HepG2 (cell line): ENCODE measurements around the gene CCDC88A. TPM values are rescaled to one million over a fixed set of nuclear protein-coding genes. Genes with fewer than 3 reads are reported as not detected.

ENCODE experiments used
- ATAC-seq: fragments of 200-7000 bp; cut with Tn5 transposase; 3 replicates; pipeline ENCODE4 v1.9.1; 2020; ENCODE audit warnings: mild to moderate bottlenecking, moderate library complexity
- BruUV-seq: library from RNA; stranded (reverse); fragments of 400-500 nt; replicated peaks from 2 replicates; lab custom pipeline; 2021; lab: Mats Ljungman, UMichigan
- CTCF ChIA-PET: fragments of 300-600 bp; formaldehyde crosslinking; extraction: SDS; loops from one replicate; lab custom pipeline; 2021; ENCODE audit warnings: low total read pairs, inconsistent platforms, low intra/inter-chr PET ratio; lab: Yijun Ruan, JAX
- POLR2A ChIA-PET: fragments of 350-600 bp; sonication (Branson Sonifier 250); formaldehyde crosslinking; loops from one replicate; lab custom pipeline; 2020; ENCODE audit warnings: antibody characterized with exemption, inconsistent platforms; lab: Yijun Ruan, JAX
- DNase-seq: peaks from one replicate; pipeline ENCODE4 v3.0.0-alpha.2; 2015; ENCODE audit warnings: low spot score
- FAIRE-seq: peaks from 3 replicates; lab custom pipeline; 2011; peaks lifted over from hg19 to GRCh38; lab: Jason Lieb, UNC
- H2AFZ ChIP-seq: one replicate; pipeline ENCODE4 v1.6.1; 2011; ENCODE audit warnings: low read length, inconsistent platforms
- H3K27ac ChIP-seq: fragments of 300-600 bp; 3 replicates; pipeline ENCODE4 v1.8.0; 2011; ENCODE audit warnings: mixed run types, mild to moderate bottlenecking, mixed read lengths, low read length, inconsistent platforms; ENCODE audit not compliant: insufficient read depth; ENCODE audit errors: extremely low read length
- H3K27me3 ChIP-seq, 2 experiments: fragments of 200-600 bp in 1 of 2; 2 replicates in 1 of 2; 3 replicates in 1 of 2; pipeline versions ENCODE4 v1.6.0 to v1.8.0; 2011; ENCODE audit warnings: low read length in 2 of 2, mild to moderate bottlenecking in 2 of 2, moderate library complexity in 2 of 2, inconsistent platforms in 1 of 2; ENCODE audit not compliant: insufficient read depth in 2 of 2, control insufficient read depth in 1 of 2
- H3K36me3 ChIP-seq, 2 experiments: fragments of 200-600 bp in 1 of 2; replicated peaks in 1 of 2; 2 replicates in 1 of 2; 3 replicates in 1 of 2; pipeline versions ENCODE4 v1.5.1 to v1.8.0; 2011; ENCODE audit warnings: low read length in 2 of 2, inconsistent platforms in 1 of 2; ENCODE audit not compliant: insufficient read depth in 2 of 2, control insufficient read depth in 1 of 2
- H3K4me1 ChIP-seq: 2 replicates; pipeline ENCODE4 v1.5.1; 2012; ENCODE audit warnings: low read length, inconsistent platforms; ENCODE audit not compliant: insufficient read depth
- H3K4me2 ChIP-seq: 2 replicates; pipeline ENCODE4 v1.6.0; 2011; ENCODE audit warnings: low read depth, low read length, inconsistent platforms
- H3K4me3 ChIP-seq, 3 experiments: fragments of 200-600 bp in 1 of 3; sonication (generic), shearing (Covaris generic) in 1 of 3; replicated peaks in 1 of 3; 2 replicates each; pipeline ENCODE4 v1.5.1; 2011 to 2016; ENCODE audit warnings: low read length in 3 of 3, inconsistent platforms in 2 of 3, low read depth in 2 of 3, mild to moderate bottlenecking in 2 of 3, control low read depth in 1 of 3, mixed read lengths in 1 of 3; ENCODE audit not compliant: insufficient read depth in 1 of 3
- H3K79me2 ChIP-seq: one replicate; pipeline ENCODE4 v1.6.1; 2011; ENCODE audit warnings: low read length, inconsistent platforms; ENCODE audit not compliant: insufficient read depth
- H3K9ac ChIP-seq: 2 replicates; pipeline ENCODE4 v1.6.0; 2011; ENCODE audit warnings: mild to moderate bottlenecking, low read depth, low read length, inconsistent platforms; ENCODE audit not compliant: insufficient read depth
- H3K9me3 ChIP-seq: 2 replicates; pipeline ENCODE4 v1.5.1; 2012; ENCODE audit warnings: mild to moderate bottlenecking, low read length
- H4K20me1 ChIP-seq: 2 replicates; pipeline ENCODE4 v1.6.0; 2011; ENCODE audit warnings: inconsistent platforms, mild to moderate bottlenecking, low read length, moderate library complexity; ENCODE audit not compliant: insufficient read depth
- ATF7-NPFF ChIP-seq: sonication (generic); formaldehyde crosslinking; IDR thresholded peaks from 2 replicates; pipeline ENCODE4 v1.8.1; 2023; ENCODE audit warnings: mild to moderate bottlenecking, low read depth, missing genetic modification reagents, moderate library complexity
- GZF1 ChIP-seq: sonication (generic); formaldehyde crosslinking; IDR thresholded peaks from 2 replicates; pipeline ENCODE4 v1.5.1; 2020; ENCODE audit warnings: mild to moderate bottlenecking, missing genetic modification reagents
- HDAC6 ChIP-seq: fragments of 200-600 bp; sonication (generic); IDR thresholded peaks from 2 replicates; pipeline ENCODE4 v1.7.0; 2017; ENCODE audit warnings: mild to moderate bottlenecking, antibody characterized with exemption, low read length, low read depth
- SOX13 ChIP-seq, 3 experiments: fragments of 450-650 bp in 1 of 3; sonication (generic) in 1 of 3; formaldehyde crosslinking in 1 of 3; IDR thresholded peaks in 2 of 3; conservative IDR thresholded peaks in 1 of 3; 2 replicates each; pipeline versions ENCODE4 v1.5.0 to v1.6.1; 2016 to 2020; ENCODE audit warnings: antibody characterized with exemption in 1 of 3, mild to moderate bottlenecking in 1 of 3, missing compliant biosample characterization in 1 of 3, missing genetic modification reagents in 1 of 3, moderate library complexity in 1 of 3
- STAG1 ChIP-seq: sonication (generic); formaldehyde crosslinking; IDR thresholded peaks from 2 replicates; pipeline ENCODE4 v1.4.0; 2020; ENCODE audit warnings: missing genetic modification reagents
- ZNF713 ChIP-seq: sonication (generic); formaldehyde crosslinking; IDR thresholded peaks from 2 replicates; pipeline ENCODE4 v1.4.0; 2020; ENCODE audit warnings: mild to moderate bottlenecking, missing genetic modification reagents
- WGBS: methylation state at CpG from one replicate; pipeline ENCODE4 v1.1.6; 2017; ENCODE audit warnings: low lambda C conversion rate; 5-methylcytosine and 5-hydroxymethylcytosine counted together
- in situ Hi-C: cut with HindIII; loops from 2 replicates; pipeline ENCODE4 v1.10.0; 2017; ENCODE audit warnings: low pct_unique_long_range_greater_than_20kb; ENCODE audit not compliant: extremely low pct_ligation_motif_present
- intact Hi-C: fragments of 100-400 bp; cut with micrococcal nuclease; formaldehyde crosslinking; loops from one replicate; pipeline ENCODE4 v1.10.0; 2022; ENCODE audit not compliant: unreplicated experiment
- polyA plus RNA-seq, 8 experiments: library from polyadenylated mRNA; depleted of rRNA in 3 of 8; stranded (reverse) in 7 of 8; unstranded in 1 of 8; fragments of >200 nt; fragmentation: Illumina TruSeq in 4 of 8; extraction: Trizol in 4 of 8; gene quantifications; 2 replicates each; pipeline versions ENCODE4 v1.2.1 to v1.2.3, GENCODE V29; 2011 to 2016; ENCODE audit warnings: low read depth in 4 of 8, missing spikeins in 1 of 8, mixed read lengths in 1 of 8; ENCODE audit not compliant: insufficient read depth in 1 of 8
- total RNA-seq, 5 experiments: library from RNA; depleted of rRNA; stranded (reverse); fragments of >200 nt; fragmentation: Illumina TruSeq; extraction: Trizol; gene quantifications; 2 replicates each; pipeline ENCODE4 v1.2.3, GENCODE V29; 2016; ENCODE audit warnings: low read depth in 1 of 5
- TF ChIP-seq, protein P1 (sequence below): sonication (generic); formaldehyde crosslinking; IDR thresholded peaks from 2 replicates; pipeline ENCODE4 v1.5.1; 2020; ENCODE audit warnings: missing genetic modification reagents, mild to moderate bottlenecking, borderline replicate concordance
- TF ChIP-seq, protein P2 (sequence below): sonication (generic); formaldehyde crosslinking; IDR thresholded peaks from 2 replicates; pipeline ENCODE4 v1.5.1; 2020; ENCODE audit warnings: missing genetic modification reagents, mild to moderate bottlenecking, borderline replicate concordance
- TF ChIP-seq, protein P3 (sequence below): sonication (generic); formaldehyde crosslinking; IDR thresholded peaks from 2 replicates; pipeline ENCODE4 v1.5.0; 2020; ENCODE audit warnings: missing genetic modification reagents

Gene CCDC88A
- total and polyA plus RNA-seq, 2 of the 13 experiments (the other 11 are each of a cell fraction or from before 2014, with no cell fraction given), result 43.2 to 84.1 TPM

DNA sequence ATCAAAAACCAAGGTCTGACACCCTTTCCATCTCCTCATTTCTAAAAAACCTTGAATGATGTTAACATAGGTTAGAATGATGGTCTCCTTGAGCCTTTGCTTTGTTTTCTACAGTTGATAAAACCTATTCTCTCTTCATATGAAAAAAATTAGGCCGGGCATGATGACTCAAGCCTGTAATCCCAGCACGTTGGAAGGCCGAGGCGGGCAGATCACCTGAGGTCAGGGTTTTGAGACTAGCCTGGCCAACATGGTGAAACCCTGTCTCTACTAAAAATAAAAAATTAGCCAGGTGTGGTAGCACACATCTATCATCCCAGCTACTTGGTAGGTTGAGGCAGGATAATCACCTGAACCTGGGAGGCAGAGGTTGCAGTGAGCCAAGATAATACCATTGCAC lies 49.4 kb downstream of the CCDC88A start:
- Histone ChIP-seq H4K20me1 (no peaks in the 10 kb centered on the region), H3K27me3 (no peaks in the 10 kb centered on the region), H2AFZ (no peak overlapping the region), H3K4me1 (no peaks in the 10 kb centered on the region), H3K4me3 (no peak overlapping the region), H3K4me2 (no peak overlapping the region), H3K9ac (no peak overlapping the region), H3K36me3 (peaks cover 3 to 18% of the 10 kb centered on the region in 2 experiments; a peak in 3 of 5 replicates), H3K27ac (no peak overlapping the region), H3K9me3 (no peaks in the 10 kb centered on the region), H3K79me2 (no peaks in the 10 kb centered on the region)
- intact Hi-C loops, result no loop called here
- TF ChIP-seq HDAC6, result no peak
- TF ChIP-seq SOX13 (IDR thresholded peaks at IDR 0.05), result no peak
- no peak for TF ChIP-seq SOX13 (CRISPR knock-in tag; conservative IDR thresholded peaks at IDR 0.05 in 1 of 2, IDR thresholded peaks at IDR 0.05 in 1 of 2)
- no peak for TF ChIP-seq ZNF713 (CRISPR knock-in tag)
- TF ChIP-seq STAG1 (CRISPR knock-in tag), result no peak
- no peak for TF ChIP-seq ATF7-NPFF (CRISPR knock-in tag)
- TF ChIP-seq GZF1 (CRISPR knock-in tag), result no peak
- TF ChIP-seq, protein P1, sequence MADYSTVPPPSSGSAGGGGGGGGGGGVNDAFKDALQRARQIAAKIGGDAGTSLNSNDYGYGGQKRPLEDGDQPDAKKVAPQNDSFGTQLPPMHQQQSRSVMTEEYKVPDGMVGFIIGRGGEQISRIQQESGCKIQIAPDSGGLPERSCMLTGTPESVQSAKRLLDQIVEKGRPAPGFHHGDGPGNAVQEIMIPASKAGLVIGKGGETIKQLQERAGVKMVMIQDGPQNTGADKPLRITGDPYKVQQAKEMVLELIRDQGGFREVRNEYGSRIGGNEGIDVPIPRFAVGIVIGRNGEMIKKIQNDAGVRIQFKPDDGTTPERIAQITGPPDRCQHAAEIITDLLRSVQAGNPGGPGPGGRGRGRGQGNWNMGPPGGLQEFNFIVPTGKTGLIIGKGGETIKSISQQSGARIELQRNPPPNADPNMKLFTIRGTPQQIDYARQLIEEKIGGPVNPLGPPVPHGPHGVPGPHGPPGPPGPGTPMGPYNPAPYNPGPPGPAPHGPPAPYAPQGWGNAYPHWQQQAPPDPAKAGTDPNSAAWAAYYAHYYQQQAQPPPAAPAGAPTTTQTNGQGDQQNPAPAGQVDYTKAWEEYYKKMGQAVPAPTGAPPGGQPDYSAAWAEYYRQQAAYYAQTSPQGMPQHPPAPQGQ, result no peak
- TF ChIP-seq, protein P2, sequence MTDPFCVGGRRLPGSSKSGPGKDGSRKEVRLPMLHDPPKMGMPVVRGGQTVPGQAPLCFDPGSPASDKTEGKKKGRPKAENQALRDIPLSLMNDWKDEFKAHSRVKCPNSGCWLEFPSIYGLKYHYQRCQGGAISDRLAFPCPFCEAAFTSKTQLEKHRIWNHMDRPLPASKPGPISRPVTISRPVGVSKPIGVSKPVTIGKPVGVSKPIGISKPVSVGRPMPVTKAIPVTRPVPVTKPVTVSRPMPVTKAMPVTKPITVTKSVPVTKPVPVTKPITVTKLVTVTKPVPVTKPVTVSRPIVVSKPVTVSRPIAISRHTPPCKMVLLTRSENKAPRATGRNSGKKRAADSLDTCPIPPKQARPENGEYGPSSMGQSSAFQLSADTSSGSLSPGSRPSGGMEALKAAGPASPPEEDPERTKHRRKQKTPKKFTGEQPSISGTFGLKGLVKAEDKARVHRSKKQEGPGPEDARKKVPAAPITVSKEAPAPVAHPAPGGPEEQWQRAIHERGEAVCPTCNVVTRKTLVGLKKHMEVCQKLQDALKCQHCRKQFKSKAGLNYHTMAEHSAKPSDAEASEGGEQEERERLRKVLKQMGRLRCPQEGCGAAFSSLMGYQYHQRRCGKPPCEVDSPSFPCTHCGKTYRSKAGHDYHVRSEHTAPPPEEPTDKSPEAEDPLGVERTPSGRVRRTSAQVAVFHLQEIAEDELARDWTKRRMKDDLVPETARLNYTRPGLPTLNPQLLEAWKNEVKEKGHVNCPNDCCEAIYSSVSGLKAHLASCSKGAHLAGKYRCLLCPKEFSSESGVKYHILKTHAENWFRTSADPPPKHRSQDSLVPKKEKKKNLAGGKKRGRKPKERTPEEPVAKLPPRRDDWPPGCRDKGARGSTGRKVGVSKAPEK (CRISPR knock-in tag), result no peak
- TF ChIP-seq, protein P3, sequence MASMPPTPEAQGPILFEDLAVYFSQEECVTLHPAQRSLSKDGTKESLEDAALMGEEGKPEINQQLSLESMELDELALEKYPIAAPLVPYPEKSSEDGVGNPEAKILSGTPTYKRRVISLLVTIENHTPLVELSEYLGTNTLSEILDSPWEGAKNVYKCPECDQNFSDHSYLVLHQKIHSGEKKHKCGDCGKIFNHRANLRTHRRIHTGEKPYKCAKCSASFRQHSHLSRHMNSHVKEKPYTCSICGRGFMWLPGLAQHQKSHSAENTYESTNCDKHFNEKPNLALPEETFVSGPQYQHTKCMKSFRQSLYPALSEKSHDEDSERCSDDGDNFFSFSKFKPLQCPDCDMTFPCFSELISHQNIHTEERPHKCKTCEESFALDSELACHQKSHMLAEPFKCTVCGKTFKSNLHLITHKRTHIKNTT (CRISPR knock-in tag), result no peak
- CTCF ChIA-PET, result no interaction called here
- WGBS, result 97% methylated on average over 4 of the region's 4 CpGs
- ATAC-seq (no peak), FAIRE-seq (no peak), DNase-seq (no peak)
- POLR2A ChIA-PET, result no interaction called here
- BruUV-seq, result no TSS peak
- in situ Hi-C loops, result no loop called here
